AG10803 (cell line): ENCODE measurements around the gene SHFL.

ENCODE experiments used
- DNase-seq: peaks from one replicate; pipeline ENCODE4 v3.0.0; 2010; ENCODE audit warnings: low read depth
- H3K4me3 ChIP-seq: 2 replicates; pipeline ENCODE4 v1.5.1; 2011; ENCODE audit warnings: mild to moderate bottlenecking, low read length, control low read depth
- TF ChIP-seq, protein P1 (sequence below): conservative IDR thresholded peaks from 2 replicates; pipeline ENCODE4 v1.5.1; 2011; ENCODE audit warnings: mild to moderate bottlenecking, low read length, control low read depth, inconsistent platforms

Gene SHFL

DNA sequence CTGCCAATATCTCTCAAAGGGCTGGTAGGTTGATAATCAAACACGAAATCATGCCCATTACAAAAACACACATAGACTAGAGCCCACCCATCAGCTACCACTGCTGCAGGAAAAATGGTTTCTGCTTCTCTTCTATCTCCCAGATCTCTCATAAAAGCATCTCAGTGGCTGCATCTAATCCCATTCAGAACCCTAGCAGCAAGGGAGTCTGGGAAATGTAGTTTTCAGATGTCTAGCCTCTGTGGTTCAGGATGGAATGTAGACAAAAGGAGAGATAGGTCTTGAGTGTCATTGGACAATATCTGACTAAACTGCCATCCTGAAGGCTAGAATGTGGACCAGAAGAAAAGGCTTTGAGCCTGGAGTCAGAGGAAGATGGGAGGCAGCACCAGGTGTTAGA, 40.7 kb upstream of the SHFL start:
- TF ChIP-seq, protein P1, sequence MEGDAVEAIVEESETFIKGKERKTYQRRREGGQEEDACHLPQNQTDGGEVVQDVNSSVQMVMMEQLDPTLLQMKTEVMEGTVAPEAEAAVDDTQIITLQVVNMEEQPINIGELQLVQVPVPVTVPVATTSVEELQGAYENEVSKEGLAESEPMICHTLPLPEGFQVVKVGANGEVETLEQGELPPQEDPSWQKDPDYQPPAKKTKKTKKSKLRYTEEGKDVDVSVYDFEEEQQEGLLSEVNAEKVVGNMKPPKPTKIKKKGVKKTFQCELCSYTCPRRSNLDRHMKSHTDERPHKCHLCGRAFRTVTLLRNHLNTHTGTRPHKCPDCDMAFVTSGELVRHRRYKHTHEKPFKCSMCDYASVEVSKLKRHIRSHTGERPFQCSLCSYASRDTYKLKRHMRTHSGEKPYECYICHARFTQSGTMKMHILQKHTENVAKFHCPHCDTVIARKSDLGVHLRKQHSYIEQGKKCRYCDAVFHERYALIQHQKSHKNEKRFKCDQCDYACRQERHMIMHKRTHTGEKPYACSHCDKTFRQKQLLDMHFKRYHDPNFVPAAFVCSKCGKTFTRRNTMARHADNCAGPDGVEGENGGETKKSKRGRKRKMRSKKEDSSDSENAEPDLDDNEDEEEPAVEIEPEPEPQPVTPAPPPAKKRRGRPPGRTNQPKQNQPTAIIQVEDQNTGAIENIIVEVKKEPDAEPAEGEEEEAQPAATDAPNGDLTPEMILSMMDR = no peak
- no peak for DNase-seq
- no peak overlapping the region for H3K4me3 ChIP-seq

DNA sequence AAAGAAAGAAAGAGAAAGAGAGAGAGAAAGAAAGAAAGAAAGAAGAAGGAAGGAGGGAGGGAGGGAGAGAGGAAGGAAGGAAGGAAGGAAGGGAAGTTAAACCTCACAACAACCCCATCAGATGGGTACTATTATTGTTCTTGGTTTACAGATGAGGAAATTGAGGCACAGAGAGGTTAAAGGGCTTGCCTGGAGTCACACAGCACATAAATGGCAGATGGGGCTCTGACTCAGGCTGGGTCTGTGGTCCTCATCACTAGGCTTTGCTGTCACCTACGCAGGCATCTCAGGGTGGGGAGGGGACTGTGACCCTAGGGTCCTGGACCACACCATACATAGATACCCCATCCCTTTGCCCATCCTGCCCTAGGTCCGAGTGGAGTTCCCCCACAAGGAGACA, 36.5 kb upstream of the SHFL start:
- TF ChIP-seq, protein P1 = no peak

DNA sequence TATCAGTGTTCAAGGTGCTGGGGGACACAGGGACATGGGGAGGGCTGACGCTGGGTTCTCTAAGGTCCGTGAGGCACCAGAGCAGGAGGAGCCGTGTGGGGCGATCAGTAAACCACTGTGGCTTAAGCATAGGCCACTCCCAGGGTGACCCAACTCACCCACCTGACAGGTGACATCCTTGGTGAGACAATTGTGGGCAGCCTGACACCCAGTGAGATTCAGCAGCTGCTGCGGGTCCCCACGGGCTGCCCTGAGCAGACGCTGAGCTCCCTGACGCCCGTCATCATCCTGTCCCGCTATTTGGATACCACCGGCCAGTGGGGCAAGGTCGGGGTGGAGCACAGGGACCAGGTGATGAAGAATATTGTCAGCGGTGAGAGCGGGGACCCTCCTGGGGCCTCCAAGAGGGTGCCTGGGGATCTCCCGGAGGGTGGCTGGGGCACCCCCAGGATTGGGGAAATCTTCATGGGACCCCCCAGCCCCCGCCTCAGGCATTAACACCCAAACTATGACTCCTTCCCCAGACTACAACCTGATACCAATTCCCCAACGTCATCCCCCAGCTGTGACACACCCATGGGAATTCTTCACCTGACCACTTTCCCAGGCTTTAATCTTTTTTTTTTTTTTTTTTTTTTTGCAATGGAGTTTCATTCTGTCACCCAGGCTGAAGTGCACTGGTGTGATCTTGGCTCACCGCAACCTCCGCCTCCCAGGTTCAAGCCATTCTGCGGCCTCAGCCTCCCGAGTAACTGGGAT, 33.3 kb upstream of the SHFL start:
- DNase-seq = no peak
- no peak overlapping the region for H3K4me3 ChIP-seq
- TF ChIP-seq, protein P1 = no peak

More for the DNA sequence above, 36.5 kb upstream of the SHFL start:
- no peak overlapping the region for H3K4me3 ChIP-seq
- DNase-seq = no peak

GRCh38 chr19:10061717-10062310, 24.3 kb upstream of the SHFL start:
- TF ChIP-seq, protein P1 = no peak
- no peak overlapping the region for H3K4me3 ChIP-seq
- no peak for DNase-seq

DNA sequence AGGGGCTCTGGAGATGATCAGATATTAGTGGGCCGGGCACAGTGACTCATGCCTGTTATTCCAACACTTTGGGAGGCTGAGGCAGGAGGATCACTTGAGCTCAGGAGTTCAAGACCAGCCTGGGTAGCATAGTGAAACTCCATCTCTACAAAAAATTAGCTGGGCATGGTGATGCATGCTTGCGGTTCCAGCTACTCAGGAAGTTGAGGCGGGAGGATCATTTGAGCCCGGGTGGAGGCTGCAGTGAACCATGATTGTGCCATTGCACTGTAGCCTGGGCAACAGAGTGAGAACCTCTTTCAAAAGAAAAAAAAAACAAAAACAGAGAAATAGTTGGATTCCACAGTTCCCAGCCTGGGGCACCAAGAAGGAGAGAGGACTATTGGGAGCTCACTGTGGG, 17.9 kb upstream of the SHFL start:
- no peak for DNase-seq
- no peak overlapping the region for H3K4me3 ChIP-seq
- TF ChIP-seq, protein P1 = no peak

DNA sequence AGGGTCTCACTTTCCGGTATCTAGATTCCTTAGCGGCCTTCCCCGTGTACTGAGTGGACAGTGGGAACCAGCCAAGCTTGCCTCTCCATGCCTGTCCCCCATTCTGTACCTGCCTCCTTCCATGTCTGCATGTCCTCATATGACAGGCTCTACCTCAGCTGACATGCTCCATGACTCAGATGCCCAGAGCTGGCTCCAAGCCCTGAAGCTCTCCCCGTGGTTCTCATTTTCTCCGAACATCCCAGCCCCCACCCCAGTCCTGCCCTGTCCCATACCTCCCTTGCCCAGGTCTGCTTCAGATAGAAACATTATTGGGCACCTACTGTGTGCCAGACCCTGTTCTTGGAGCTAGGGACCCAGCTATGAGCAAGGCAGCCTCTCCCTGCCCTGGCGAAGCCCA, 17.1 kb upstream of the SHFL start:
- no peak overlapping the region for H3K4me3 ChIP-seq
- TF ChIP-seq, protein P1 = no peak

More for the DNA sequence above, 17.1 kb upstream of the SHFL start:
- no peak for DNase-seq
